Mesenchymal stem cell (in vitro differentiated cells and primary cell): Measurements from ENCODE around the gene TIMM17A.

Source experiments
- DNase-seq: peaks from one replicate; pipeline ENCODE4 v3.0.0-alpha.2; 2013
- H2AFZ ChIP-seq: one replicate; pipeline ENCODE4 v1.6.1; 2013; ENCODE audit warnings: low read depth, mild to moderate bottlenecking, control low read depth, inconsistent platforms, low read length, moderate library complexity
- H2AK5ac ChIP-seq: 2 replicates; pipeline ENCODE4 v1.6.1; 2013; ENCODE audit warnings: low read length, moderate library complexity, mild to moderate bottlenecking, inconsistent platforms; ENCODE audit not compliant: severe bottlenecking
- H2BK120ac ChIP-seq: one replicate; pipeline ENCODE4 v1.6.1; 2013; ENCODE audit warnings: low read depth, mild to moderate bottlenecking, inconsistent platforms, low read length, moderate library complexity
- H2BK12ac ChIP-seq, 2 experiments: one replicate each; pipeline ENCODE4 v1.6.1; 2013; ENCODE audit warnings: inconsistent platforms in 2 of 2, low read length in 2 of 2, mild to moderate bottlenecking in 2 of 2, moderate library complexity in 2 of 2, control low read depth in 1 of 2
- H2BK15ac ChIP-seq: one replicate; pipeline ENCODE4 v1.6.1; 2013; ENCODE audit warnings: mild to moderate bottlenecking, low read depth, inconsistent platforms; ENCODE audit not compliant: poor library complexity, severe bottlenecking
- H2BK5ac ChIP-seq: 2 replicates; pipeline ENCODE4 v1.6.1; 2013; ENCODE audit warnings: low read depth, mild to moderate bottlenecking, low read length, control low read depth, inconsistent platforms; ENCODE audit not compliant: poor library complexity, severe bottlenecking
- H3K14ac ChIP-seq, 2 experiments: one replicate each; pipeline ENCODE4 v1.6.1; 2013; ENCODE audit warnings: inconsistent platforms in 2 of 2, low read length in 2 of 2, control low read depth in 1 of 2, mild to moderate bottlenecking in 1 of 2, moderate library complexity in 1 of 2
- H3K18ac ChIP-seq, 2 experiments: one replicate each; pipeline ENCODE4 v1.6.1; 2013; ENCODE audit warnings: inconsistent platforms in 2 of 2, low read length in 2 of 2, control low read depth in 1 of 2, low read depth in 1 of 2, mild to moderate bottlenecking in 1 of 2
- H3K23ac ChIP-seq, 2 experiments: one replicate each; pipeline ENCODE4 v1.6.1; 2013; ENCODE audit warnings: inconsistent platforms in 2 of 2, low read length in 2 of 2, mild to moderate bottlenecking in 2 of 2, moderate library complexity in 2 of 2, control low read depth in 1 of 2
- H3K27ac ChIP-seq: 2 replicates; pipeline ENCODE4 v1.5.1; 2013; ENCODE audit warnings: mild to moderate bottlenecking, moderate library complexity, low read length, control low read depth, inconsistent platforms; ENCODE audit not compliant: poor library complexity, severe bottlenecking
- H3K27me3 ChIP-seq, 2 experiments: 2 replicates each; pipeline versions ENCODE4 v1.6.1 to v1.7.0; 2013; ENCODE audit warnings: low read length in 2 of 2, mild to moderate bottlenecking in 2 of 2, moderate library complexity in 2 of 2, control low read depth in 1 of 2, inconsistent platforms in 1 of 2; ENCODE audit not compliant: control insufficient read depth in 1 of 2, insufficient read depth in 1 of 2
- H3K36me3 ChIP-seq, 2 experiments: 2 replicates each; pipeline versions ENCODE4 v1.6.1 to v1.7.0; 2013; ENCODE audit warnings: low read length in 2 of 2, control low read depth in 1 of 2, inconsistent platforms in 1 of 2, low read depth in 1 of 2, mild to moderate bottlenecking in 1 of 2; ENCODE audit not compliant: insufficient read depth in 2 of 2, control insufficient read depth in 1 of 2
- H3K4ac ChIP-seq, 2 experiments: one replicate each; pipeline ENCODE4 v1.6.1; 2013; ENCODE audit warnings: inconsistent platforms in 2 of 2, low read length in 2 of 2, mild to moderate bottlenecking in 2 of 2, moderate library complexity in 2 of 2, control low read depth in 1 of 2, low read depth in 1 of 2
- H3K4me1 ChIP-seq: 2 replicates; pipeline ENCODE4 v1.6.1; 2013; ENCODE audit warnings: low read depth, low read length, control low read depth; ENCODE audit not compliant: control insufficient read depth, insufficient read depth
- H3K4me2 ChIP-seq: 2 replicates; pipeline ENCODE4 v1.6.1; 2013; ENCODE audit warnings: low read length, mild to moderate bottlenecking, inconsistent platforms; ENCODE audit not compliant: poor library complexity, severe bottlenecking
- H3K4me3 ChIP-seq, 2 experiments: 2 replicates each; pipeline versions ENCODE4 v1.5.1 to v1.7.0; 2013; ENCODE audit warnings: low read length in 2 of 2, mild to moderate bottlenecking in 2 of 2, control low read depth in 1 of 2, low read depth in 1 of 2; ENCODE audit not compliant: insufficient read depth in 1 of 2
- H3K79me1 ChIP-seq: replicated peaks from 2 replicates; pipeline ENCODE4 v1.6.1; 2013; ENCODE audit warnings: mild to moderate bottlenecking, control low read depth, low read length, inconsistent platforms; ENCODE audit not compliant: poor library complexity, severe bottlenecking
- H3K9ac ChIP-seq: 2 replicates; pipeline ENCODE4 v1.7.0; 2013; ENCODE audit warnings: mild to moderate bottlenecking, low read length, moderate library complexity
- H3K9me3 ChIP-seq: 2 replicates; pipeline ENCODE4 v1.7.0; 2013; ENCODE audit warnings: mild to moderate bottlenecking, low read length; ENCODE audit not compliant: control insufficient read depth
- H4K8ac ChIP-seq: one replicate; pipeline ENCODE4 v1.6.1; 2013; ENCODE audit warnings: inconsistent platforms, mild to moderate bottlenecking, low read length, moderate library complexity
- H4K91ac ChIP-seq: one replicate; pipeline ENCODE4 v1.6.1; 2013; ENCODE audit warnings: mild to moderate bottlenecking, low read length, inconsistent platforms
- WGBS: methylation state at CpG from one replicate; pipeline ENCODE4 v1.1.7; 2013; ENCODE audit warnings: mixed read lengths; 5-methylcytosine and 5-hydroxymethylcytosine counted together

Gene TIMM17A

GRCh38 chr1:202007805-202008489, 52.6 kb downstream of the TIMM17A start:
- Histone ChIP-seq H3K23ac (peak overlapping the region in 1 of 2 experiments; percentile 34), H3K4me2 (no peak overlapping the region), H3K9ac (no peak overlapping the region), H2AFZ (no peak overlapping the region), H2AK5ac (peak overlapping the region; percentile 76), H4K91ac (peak overlapping the region; percentile 35), H3K4ac (no peak overlapping the region), H2BK12ac (no peak overlapping the region), H3K4me1 (peaks cover 48% of the 10 kb centered on the region), H4K8ac (peak overlapping the region; percentile 19), H3K4me3 (no peak overlapping the region), H3K18ac (no peak overlapping the region), H3K9me3 (no peaks in the 10 kb centered on the region), H3K27ac (no peak overlapping the region), H3K36me3 (peaks cover 39 to 42% of the 10 kb centered on the region in 2 experiments), H2BK120ac (no peak overlapping the region), H2BK5ac (no peak overlapping the region), H3K14ac (no peak overlapping the region), H3K79me1 (peaks cover 6% of the 10 kb centered on the region), H2BK15ac (no peak overlapping the region), H3K27me3 (peaks cover 0 to 4% of the 10 kb centered on the region in 2 experiments)
- 38% methylated on average over 10 of the region's 11 CpGs for WGBS
- peak; percentile 35 for DNase-seq

- Histone ChIP-seq H2AFZ (no peak overlapping the region), H2BK15ac (no peak overlapping the region), H3K4me2 (peak overlapping the region; percentile 41), H2BK120ac (no peak overlapping the region), H3K4me3 (no peak overlapping the region), H3K4me1 (peaks cover 59% of the 10 kb centered on the region), H3K23ac (no peak overlapping the region), H3K36me3 (peaks cover 26 to 42% of the 10 kb centered on the region in 2 experiments), H3K9me3 (no peaks in the 10 kb centered on the region), H3K14ac (no peak overlapping the region), H3K27ac (peak overlapping the region; percentile 99), H2AK5ac (peak overlapping the region; percentile 97), H4K8ac (no peak overlapping the region), H3K9ac (no peak overlapping the region), H3K79me1 (peaks cover 15% of the 10 kb centered on the region), H2BK5ac (peak overlapping the region; percentile 92), H4K91ac (no peak overlapping the region), H3K4ac (peak overlapping the region in 1 of 2 experiments; percentile 21), H3K18ac (no peak overlapping the region), H2BK12ac (no peak overlapping the region), H3K27me3 (peaks cover 0 to 4% of the 10 kb centered on the region in 2 experiments)
- 24% methylated on average over 11 of the region's 11 CpGs for WGBS
- peak; percentile 78 for DNase-seq
These were observed 54.2 kb downstream of the TIMM17A start for GRCh38 chr1:202009326-202010179.

- H2BK5ac ChIP-seq = peak within 1 kb of the TSS; percentile 92
- peak within 1 kb of the TSS; percentile 99 for H3K27ac ChIP-seq
- H4K8ac ChIP-seq = no peak within 1 kb of the TSS
- no peak for DNase-seq
- H2AK5ac ChIP-seq = peak within 1 kb of the TSS; percentile 97
- H3K4ac ChIP-seq = peak within 1 kb of the TSS in 1 of 2 experiments; percentile 21
- no peak within 1 kb of the TSS for H4K91ac ChIP-seq
- H3K4me1 ChIP-seq = peaks cover 58% of the 10 kb centered on the region
- H2BK15ac ChIP-seq = no peak within 1 kb of the TSS
- no peak within 1 kb of the TSS for H2BK12ac ChIP-seq
- no peak within 1 kb of the TSS for H3K9ac ChIP-seq
- no peak within 1 kb of the TSS for H2BK120ac ChIP-seq
- no peak within 1 kb of the TSS for H2AFZ ChIP-seq
- H3K36me3 ChIP-seq = peaks cover 18 to 42% of the 10 kb centered on the region in 2 experiments
- H3K14ac ChIP-seq = no peak within 1 kb of the TSS
- H3K4me3 ChIP-seq = peak within 1 kb of the TSS in 1 of 2 experiments; percentile 67
- peak within 1 kb of the TSS in 1 of 2 experiments; percentile 38 for H3K23ac ChIP-seq
- H3K9me3 ChIP-seq = no peaks in the 10 kb centered on the region
- H3K27me3 ChIP-seq = peaks cover 0 to 4% of the 10 kb centered on the region in 2 experiments
- H3K79me1 ChIP-seq = peaks cover 21% of the 10 kb centered on the region
- H3K18ac ChIP-seq = no peak within 1 kb of the TSS
- WGBS = 43% methylated on average over 22 of the region's 24 CpGs
- H3K4me2 ChIP-seq = peak within 1 kb of the TSS; percentile 87
These were observed 55.1 kb downstream of the TIMM17A start, which contains the start of gene ELF3 for GRCh38 chr1:202010180-202011015. ELF3 (plus strand) TSS chr1:202010587; CDS start chr1:202011137, 550 bp downstream.
